GM12892 (cell line): ENCODE data around the gene FGF3.

Experiments used
- POLR2A ChIP-seq: IDR thresholded peaks from 2 replicates; pipeline ENCODE4 v1.6.1; 2011; ENCODE audit warnings: low read depth, low read length, control low read depth
- POLR2AphosphoS5 ChIP-seq: IDR thresholded peaks from 2 replicates; pipeline ENCODE4 v1.6.1; 2011; ENCODE audit warnings: low read depth, low read length, control low read depth
- TAF1 ChIP-seq: IDR thresholded peaks from 2 replicates; pipeline ENCODE4 v1.6.1; 2011; ENCODE audit warnings: low read depth, mild to moderate bottlenecking, control low read depth, low read length, borderline replicate concordance

DNA sequence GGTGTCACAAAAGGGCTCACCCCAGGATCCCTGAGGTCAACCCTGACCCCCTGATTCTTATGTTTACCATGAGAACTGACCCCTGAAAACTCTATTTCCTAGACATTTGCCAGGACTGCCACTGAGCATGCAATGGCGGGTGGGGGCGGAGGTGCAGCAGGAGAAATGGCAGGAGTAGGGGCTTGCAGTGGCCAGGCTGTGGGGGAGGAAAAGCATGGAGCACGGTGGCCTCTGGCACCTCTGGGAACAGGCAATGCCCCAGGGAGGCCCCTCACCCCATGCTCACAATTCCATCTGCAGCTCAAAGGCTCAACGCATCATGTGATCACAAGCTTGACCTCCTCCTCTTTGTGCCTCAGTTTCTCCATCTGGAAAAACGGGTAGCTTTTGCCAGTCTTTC, 46.5 kb upstream of the FGF3 start:
- no peak for TF ChIP-seq POLR2A
- TF ChIP-seq POLR2AphosphoS5 = no peak
- TF ChIP-seq TAF1 = no peak
